WTC11 (cell line): ENCODE results near the gene MLLT1. TPM values are rescaled to one million over a fixed set of nuclear protein-coding genes. Genes with fewer than 3 reads are reported as not detected.

Source experiments
- ATAC-seq: fragments of 200-7000 bp; cut with Tn5 transposase; 2 replicates; pipeline ENCODE4 v1.10.0; 2021; ENCODE audit warnings: mild to moderate bottlenecking, moderate library complexity
- CTCF ChIA-PET: fragments of 300-600 bp; sonication (Branson Sonifier 250); formaldehyde crosslinking; loops from one replicate; lab custom pipeline; 2021; ENCODE audit warnings: antibody characterized with exemption; lab: Charles Lee
- POLR2A ChIA-PET: fragments of 350-600 bp; sonication (Branson Sonifier 250); formaldehyde crosslinking; loops from one replicate; lab custom pipeline; 2021; ENCODE audit warnings: antibody characterized with exemption; lab: Charles Lee
- DNase-seq: peaks from one replicate; pipeline ENCODE4 v3.0.0; 2021; ENCODE audit warnings: low spot score
- H3K27ac Mint-ChIP-seq: 2 replicates; pipeline ENCODE4 v1.8.0; 2021; ENCODE audit warnings: mixed read lengths
- H3K27me3 Mint-ChIP-seq: 2 replicates; pipeline ENCODE4 v1.8.0; 2021; ENCODE audit warnings: low read depth, mild to moderate bottlenecking, moderate library complexity, mixed read lengths
- H3K36me3 Mint-ChIP-seq: 2 replicates; pipeline ENCODE4 v1.8.0; 2021; ENCODE audit warnings: mixed read lengths
- H3K4me1 Mint-ChIP-seq: 2 replicates; pipeline ENCODE4 v1.8.0; 2022; ENCODE audit warnings: mixed read lengths
- H3K4me3 Mint-ChIP-seq: 2 replicates; pipeline ENCODE4 v1.8.0; 2021; ENCODE audit warnings: mild to moderate bottlenecking, moderate library complexity, mixed read lengths
- H3K9me3 Mint-ChIP-seq: 2 replicates; pipeline ENCODE4 v1.8.0; 2021; ENCODE audit warnings: mixed read lengths
- CREB1 ChIP-seq: sonication (generic); formaldehyde crosslinking; IDR thresholded peaks from 2 replicates; pipeline ENCODE4 v1.8.0; 2023; ENCODE audit warnings: mild to moderate bottlenecking, missing genetic modification reagents
- E2F5 ChIP-seq: sonication (generic); formaldehyde crosslinking; IDR thresholded peaks from 2 replicates; pipeline ENCODE4 v1.8.1; 2022; ENCODE audit warnings: mild to moderate bottlenecking, moderate library complexity, missing genetic modification reagents
- ETV6 ChIP-seq: sonication (generic); formaldehyde crosslinking; IDR thresholded peaks from 2 replicates; pipeline ENCODE4 v1.8.1; 2022; ENCODE audit warnings: mild to moderate bottlenecking, missing genetic modification reagents
- FOXK1 ChIP-seq: sonication (generic); formaldehyde crosslinking; IDR thresholded peaks from 2 replicates; pipeline ENCODE4 v1.8.0; 2022; ENCODE audit warnings: mild to moderate bottlenecking, moderate library complexity, missing genetic modification reagents
- GRHL2 ChIP-seq: fragments of 250-450 bp; sonication (Bioruptor Pico); IDR thresholded peaks from 2 replicates; pipeline ENCODE4 v1.8.0; 2022; ENCODE audit warnings: mild to moderate bottlenecking, moderate library complexity; ENCODE audit not compliant: insufficient replicate concordance, severe bottlenecking
- NFATC4 ChIP-seq: fragments of 250-450 bp; sonication (Bioruptor Pico); IDR thresholded peaks from 2 replicates; pipeline ENCODE4 v1.9.0; 2021; ENCODE audit warnings: mild to moderate bottlenecking
- NFE2L1 ChIP-seq: sonication (generic); formaldehyde crosslinking; IDR thresholded peaks from 2 replicates; pipeline ENCODE4 v1.8.1; 2023; ENCODE audit warnings: missing genetic modification reagents
- NFYB ChIP-seq: sonication (generic); formaldehyde crosslinking; conservative IDR thresholded peaks from 2 replicates; pipeline ENCODE4 v1.8.0; 2022; ENCODE audit warnings: low read depth, missing genetic modification reagents
- NR1H2 ChIP-seq: sonication (generic); formaldehyde crosslinking; IDR thresholded peaks from 2 replicates; pipeline ENCODE4 v1.9.0; 2021; ENCODE audit warnings: mild to moderate bottlenecking, moderate library complexity, missing genetic modification reagents
- NR3C1 ChIP-seq: sonication (generic); formaldehyde crosslinking; conservative IDR thresholded peaks from 2 replicates; pipeline ENCODE4 v1.8.1; 2023; ENCODE audit warnings: low read depth, mild to moderate bottlenecking, missing genetic modification reagents
- PREB ChIP-seq: sonication (generic); formaldehyde crosslinking; IDR thresholded peaks from 2 replicates; pipeline ENCODE4 v1.8.1; 2022; ENCODE audit warnings: mild to moderate bottlenecking, missing genetic modification reagents, moderate library complexity, borderline replicate concordance
- RORB ChIP-seq: fragments of 250-450 bp; sonication (Bioruptor Pico); IDR thresholded peaks from 2 replicates; pipeline ENCODE4 v1.9.0; 2021; ENCODE audit warnings: mild to moderate bottlenecking
- SMAD3 ChIP-seq: sonication (generic); formaldehyde crosslinking; IDR thresholded peaks from 2 replicates; pipeline ENCODE4 v1.8.0; 2022; ENCODE audit warnings: missing genetic modification reagents, mild to moderate bottlenecking, borderline replicate concordance
- SP1 ChIP-seq: sonication (generic); formaldehyde crosslinking; conservative IDR thresholded peaks from 2 replicates; pipeline ENCODE4 v1.8.1; 2022; ENCODE audit warnings: missing genetic modification reagents
- ZNF317 ChIP-seq: sonication (generic); formaldehyde crosslinking; IDR thresholded peaks from 2 replicates; pipeline ENCODE4 v1.8.1; 2023; ENCODE audit warnings: low read depth, mild to moderate bottlenecking, moderate library complexity, missing genetic modification reagents, borderline replicate concordance
- ZNF396 ChIP-seq: fragments of 250-450 bp; sonication (Bioruptor Pico); IDR thresholded peaks from 2 replicates; pipeline ENCODE4 v1.8.0; 2021; ENCODE audit warnings: mild to moderate bottlenecking, moderate library complexity, borderline replicate concordance
- ZNF423 ChIP-seq: fragments of 250-450 bp; sonication (Bioruptor Pico); IDR thresholded peaks from 2 replicates; pipeline ENCODE4 v2.1.2; 2022; ENCODE audit warnings: mild to moderate bottlenecking, moderate library complexity
- ZNF425 ChIP-seq: fragments of 250-450 bp; sonication (Bioruptor Pico); conservative IDR thresholded peaks from 2 replicates; pipeline ENCODE4 v1.9.0; 2021; ENCODE audit warnings: mild to moderate bottlenecking
- total RNA-seq: library from RNA; stranded (reverse); gene quantifications from 3 replicates; pipeline ENCODE4 v1.2.3, GENCODE V29; 2021
- TF ChIP-seq, protein P1 (sequence below): fragments of 250-450 bp; sonication (Bioruptor Pico); IDR thresholded peaks from 2 replicates; pipeline ENCODE4 v1.9.0; 2021; ENCODE audit warnings: mild to moderate bottlenecking
- TF ChIP-seq, protein P2 (sequence below): sonication (generic); formaldehyde crosslinking; IDR thresholded peaks from 2 replicates; pipeline ENCODE4 v1.8.0; 2023; ENCODE audit warnings: mild to moderate bottlenecking, missing genetic modification reagents

Gene MLLT1
- total RNA-seq, 1 experiment from 2014 or later = 58.2 TPM

DNA sequence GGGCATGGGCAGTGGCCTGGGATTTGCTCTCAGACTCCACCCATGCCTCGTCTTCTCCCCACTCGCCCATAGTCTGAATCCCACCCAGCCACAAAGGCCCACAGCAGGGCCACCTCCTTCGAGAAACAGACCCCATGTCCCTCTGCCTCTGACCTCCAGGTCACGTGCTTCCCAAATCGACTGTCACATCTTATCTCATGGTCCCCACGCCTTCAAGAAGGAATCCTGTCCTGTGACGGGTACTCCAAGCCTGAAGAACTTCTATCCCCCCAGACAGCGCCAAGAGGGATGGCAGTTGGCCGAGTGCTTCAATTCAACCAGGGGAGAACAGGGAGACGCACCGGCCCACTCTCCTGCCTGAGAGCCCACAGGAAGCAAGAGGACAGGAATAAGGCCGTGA is 16.5 kb downstream of the MLLT1 start:
- TF ChIP-seq SMAD3 (no peak), CREB1 (CRISPR knock-in tag) (no peak), E2F5 (CRISPR knock-in tag) (no peak), ZNF317 (CRISPR knock-in tag) (no peak), NFATC4 (no peak), NFYB (no peak), ZNF396 (CRISPR knock-in tag) (no peak)
- ATAC-seq (no peak), DNase-seq (no peak)
- POLR2A ChIA-PET = no interaction called here
- Mint-ChIP-seq H3K36me3 (peaks cover 48% of the 10 kb centered on the region), H3K4me1 (peaks cover 16% of the 10 kb centered on the region), H3K9me3 (no peaks in the 10 kb centered on the region), H3K4me3 (no peak overlapping the region), H3K27ac (peak overlapping the region; percentile 94), H3K27me3 (no peaks in the 10 kb centered on the region)
- CTCF ChIA-PET = no interaction called here

DNA sequence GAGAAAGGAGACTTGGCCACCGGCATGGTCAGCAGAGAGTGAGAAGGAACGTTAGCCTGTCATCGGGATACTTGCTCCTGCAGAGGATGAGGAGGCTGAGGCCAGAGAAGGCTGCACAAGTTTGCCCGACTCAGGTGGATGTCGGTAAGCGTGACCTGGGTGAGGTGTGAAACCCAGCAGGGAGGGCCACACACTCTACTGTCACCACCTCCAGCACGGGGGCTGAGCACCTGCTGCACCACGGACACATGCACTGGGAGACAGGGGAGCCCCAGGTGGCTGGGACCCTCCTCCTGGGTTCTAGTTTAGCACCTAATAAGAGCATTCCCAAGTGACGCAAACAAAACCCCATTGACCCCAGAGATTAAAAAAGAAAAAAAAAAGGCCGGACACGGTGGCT is 17.3 kb downstream of the MLLT1 start:
- no peak for TF ChIP-seq NR3C1 (CRISPR knock-in tag)
- TF ChIP-seq SP1 (CRISPR knock-in tag) = no peak
- no peak for TF ChIP-seq ZNF423 (CRISPR knock-in tag)
- TF ChIP-seq GRHL2 (CRISPR knock-in tag) = no peak
- TF ChIP-seq, protein P1, sequence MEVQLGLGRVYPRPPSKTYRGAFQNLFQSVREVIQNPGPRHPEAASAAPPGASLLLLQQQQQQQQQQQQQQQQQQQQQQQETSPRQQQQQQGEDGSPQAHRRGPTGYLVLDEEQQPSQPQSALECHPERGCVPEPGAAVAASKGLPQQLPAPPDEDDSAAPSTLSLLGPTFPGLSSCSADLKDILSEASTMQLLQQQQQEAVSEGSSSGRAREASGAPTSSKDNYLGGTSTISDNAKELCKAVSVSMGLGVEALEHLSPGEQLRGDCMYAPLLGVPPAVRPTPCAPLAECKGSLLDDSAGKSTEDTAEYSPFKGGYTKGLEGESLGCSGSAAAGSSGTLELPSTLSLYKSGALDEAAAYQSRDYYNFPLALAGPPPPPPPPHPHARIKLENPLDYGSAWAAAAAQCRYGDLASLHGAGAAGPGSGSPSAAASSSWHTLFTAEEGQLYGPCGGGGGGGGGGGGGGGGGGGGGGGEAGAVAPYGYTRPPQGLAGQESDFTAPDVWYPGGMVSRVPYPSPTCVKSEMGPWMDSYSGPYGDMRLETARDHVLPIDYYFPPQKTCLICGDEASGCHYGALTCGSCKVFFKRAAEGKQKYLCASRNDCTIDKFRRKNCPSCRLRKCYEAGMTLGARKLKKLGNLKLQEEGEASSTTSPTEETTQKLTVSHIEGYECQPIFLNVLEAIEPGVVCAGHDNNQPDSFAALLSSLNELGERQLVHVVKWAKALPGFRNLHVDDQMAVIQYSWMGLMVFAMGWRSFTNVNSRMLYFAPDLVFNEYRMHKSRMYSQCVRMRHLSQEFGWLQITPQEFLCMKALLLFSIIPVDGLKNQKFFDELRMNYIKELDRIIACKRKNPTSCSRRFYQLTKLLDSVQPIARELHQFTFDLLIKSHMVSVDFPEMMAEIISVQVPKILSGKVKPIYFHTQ (CRISPR knock-in tag) = no peak
- no peak for TF ChIP-seq RORB (CRISPR knock-in tag)
- no peak for TF ChIP-seq NFE2L1 (CRISPR knock-in tag)
- no peak for TF ChIP-seq ZNF425 (CRISPR knock-in tag)
- peaks cover 48% of the 10 kb centered on the region for H3K36me3 Mint-ChIP-seq
- no peak overlapping the region; the same call in 1 of the 2 replicates for H3K27ac Mint-ChIP-seq
- ATAC-seq (no peak), DNase-seq (no peak)
- H3K4me3 Mint-ChIP-seq = no peak overlapping the region
- CTCF ChIA-PET = no interaction called here
- H3K9me3 Mint-ChIP-seq = no peaks in the 10 kb centered on the region
- POLR2A ChIA-PET = no interaction called here
- H3K4me1 Mint-ChIP-seq = peaks cover 16% of the 10 kb centered on the region
- no peaks in the 10 kb centered on the region for H3K27me3 Mint-ChIP-seq

DNA sequence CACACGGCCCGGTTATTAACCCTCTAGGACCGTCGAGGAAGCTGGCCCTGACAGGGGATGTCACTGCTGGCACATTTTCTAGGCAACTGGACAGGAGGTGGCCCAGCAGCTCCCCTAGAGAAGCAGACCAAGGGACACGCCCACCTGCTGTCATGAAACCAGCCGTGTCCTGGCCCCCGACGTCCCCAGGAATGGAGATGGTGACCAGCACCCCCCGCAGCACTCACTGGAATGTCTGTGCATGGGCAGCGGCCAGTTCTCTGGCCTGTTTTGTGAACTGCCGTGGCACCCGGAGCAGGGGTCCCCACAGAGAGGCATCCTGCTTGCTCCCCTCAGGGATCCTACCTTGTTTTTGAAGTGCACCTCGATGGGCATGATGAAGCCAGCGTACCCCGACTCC is 17.9 kb downstream of the MLLT1 start:
- H3K9me3 Mint-ChIP-seq = peaks cover 2% of the 10 kb centered on the region; the same call in 1 of the 2 replicates
- ChIA-PET POLR2A (no interaction called here), CTCF (interaction anchor here (1.4 to 2.5 kb wide), 3 partner anchors 9 to 43 kb away, joined by 8 to 36 read pairs (median 12); no protein-coding TSS in a partner anchor)
- peaks cover 16% of the 10 kb centered on the region for H3K4me1 Mint-ChIP-seq
- no peak overlapping the region for H3K4me3 Mint-ChIP-seq
- peaks cover 49% of the 10 kb centered on the region for H3K36me3 Mint-ChIP-seq
- no peaks in the 10 kb centered on the region for H3K27me3 Mint-ChIP-seq
- no peak overlapping the region for H3K27ac Mint-ChIP-seq
- ATAC-seq = no peak
- DNase-seq = no peak
- no peak for TF ChIP-seq ZNF317 (CRISPR knock-in tag)
- no peak for TF ChIP-seq E2F5 (CRISPR knock-in tag)
- TF ChIP-seq NR1H2 (CRISPR knock-in tag) = no peak
- TF ChIP-seq, protein P2, sequence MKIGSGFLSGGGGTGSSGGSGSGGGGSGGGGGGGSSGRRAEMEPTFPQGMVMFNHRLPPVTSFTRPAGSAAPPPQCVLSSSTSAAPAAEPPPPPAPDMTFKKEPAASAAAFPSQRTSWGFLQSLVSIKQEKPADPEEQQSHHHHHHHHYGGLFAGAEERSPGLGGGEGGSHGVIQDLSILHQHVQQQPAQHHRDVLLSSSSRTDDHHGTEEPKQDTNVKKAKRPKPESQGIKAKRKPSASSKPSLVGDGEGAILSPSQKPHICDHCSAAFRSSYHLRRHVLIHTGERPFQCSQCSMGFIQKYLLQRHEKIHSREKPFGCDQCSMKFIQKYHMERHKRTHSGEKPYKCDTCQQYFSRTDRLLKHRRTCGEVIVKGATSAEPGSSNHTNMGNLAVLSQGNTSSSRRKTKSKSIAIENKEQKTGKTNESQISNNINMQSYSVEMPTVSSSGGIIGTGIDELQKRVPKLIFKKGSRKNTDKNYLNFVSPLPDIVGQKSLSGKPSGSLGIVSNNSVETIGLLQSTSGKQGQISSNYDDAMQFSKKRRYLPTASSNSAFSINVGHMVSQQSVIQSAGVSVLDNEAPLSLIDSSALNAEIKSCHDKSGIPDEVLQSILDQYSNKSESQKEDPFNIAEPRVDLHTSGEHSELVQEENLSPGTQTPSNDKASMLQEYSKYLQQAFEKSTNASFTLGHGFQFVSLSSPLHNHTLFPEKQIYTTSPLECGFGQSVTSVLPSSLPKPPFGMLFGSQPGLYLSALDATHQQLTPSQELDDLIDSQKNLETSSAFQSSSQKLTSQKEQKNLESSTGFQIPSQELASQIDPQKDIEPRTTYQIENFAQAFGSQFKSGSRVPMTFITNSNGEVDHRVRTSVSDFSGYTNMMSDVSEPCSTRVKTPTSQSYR = no peak
- TF ChIP-seq ZNF425 (CRISPR knock-in tag) = no peak
- TF ChIP-seq ETV6 (CRISPR knock-in tag) = no peak
- no peak for TF ChIP-seq FOXK1 (CRISPR knock-in tag)
- no peak for TF ChIP-seq PREB (CRISPR knock-in tag)
